Stromal cell of bone marrow (primary cell): ENCODE measurements around the gene DHRSX.
"Not testable (repeated sequence)": the region's sequence is repeated elsewhere in the genome, so short reads cannot be mapped to it uniquely, and the experiment has no call there.

Experiments used
- DNase-seq: peaks from one replicate; pipeline ENCODE4 v3.0.0-alpha.2; 2012; ENCODE audit warnings: low read depth

Gene DHRSX

DNA sequence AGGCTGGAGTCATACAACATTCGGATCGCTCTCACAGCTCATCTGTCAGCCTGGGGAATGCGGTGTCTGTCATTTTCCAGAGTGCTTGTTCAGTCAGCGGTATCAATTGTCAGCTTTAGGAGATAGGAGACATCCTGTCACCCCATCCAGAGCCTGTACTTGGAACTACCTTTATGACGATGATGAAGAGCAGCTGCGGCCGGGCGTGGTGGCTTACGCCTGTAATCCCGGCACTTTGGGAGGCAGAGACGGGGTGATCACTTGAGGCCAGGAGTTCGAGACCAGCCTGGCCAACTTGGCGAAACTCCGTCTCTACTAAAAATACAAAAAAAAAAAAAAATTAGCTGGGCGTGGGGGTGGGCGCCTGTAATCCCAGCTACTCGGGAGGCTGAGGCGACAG lies 289.1 kb downstream of the DHRSX start:
- not testable (repeated sequence) for DNase-seq

DNA sequence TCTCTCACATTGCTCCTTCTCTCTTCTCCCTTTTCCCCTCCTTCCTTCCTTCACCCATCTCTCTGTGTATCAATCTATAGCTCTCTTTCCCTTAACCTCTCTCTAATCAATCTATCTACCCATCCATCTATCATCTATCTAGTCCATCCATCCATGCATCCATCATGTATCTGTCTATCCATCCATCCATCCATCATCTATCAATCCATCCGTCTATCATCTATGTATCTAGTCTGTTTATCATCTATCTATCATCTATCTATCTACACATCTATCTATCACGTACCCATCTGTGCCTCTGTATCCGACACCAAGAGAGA lies 307.5 kb downstream of the DHRSX start:
- no peak for DNase-seq

DNA sequence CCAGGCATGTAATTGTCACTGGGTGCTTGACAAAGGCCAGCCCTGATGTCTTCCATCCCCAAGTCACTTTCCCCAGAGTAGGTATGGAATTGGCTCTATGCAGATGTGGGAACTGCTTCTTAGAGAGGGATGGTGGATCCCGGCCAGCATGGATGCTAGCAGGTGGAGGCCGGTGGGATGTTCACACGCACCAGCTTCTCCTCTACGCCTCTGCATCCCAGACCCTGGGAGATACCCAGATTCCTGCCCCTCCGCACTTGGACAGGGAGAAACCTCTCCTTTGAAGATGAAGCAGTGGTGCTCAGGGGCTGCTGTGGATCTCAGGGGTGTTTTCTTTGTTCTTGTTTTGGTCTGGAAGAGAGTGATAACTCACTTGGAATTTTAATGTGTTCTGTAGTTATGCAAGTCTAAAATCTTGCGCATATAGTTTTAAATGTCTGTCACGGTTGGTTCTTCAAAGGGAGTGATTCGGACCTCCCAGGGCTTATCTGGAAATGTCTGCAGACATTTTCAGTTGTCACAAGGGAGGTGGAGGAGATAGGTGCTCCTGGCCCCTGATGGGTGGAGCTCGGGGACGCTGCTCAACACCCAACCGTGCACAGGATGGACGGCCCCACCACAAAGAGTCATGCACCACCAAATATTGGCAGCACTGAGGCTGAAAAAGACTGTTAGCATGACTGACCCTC lies 308.0 kb downstream of the DHRSX start:
- DNase-seq: no peak

DNA sequence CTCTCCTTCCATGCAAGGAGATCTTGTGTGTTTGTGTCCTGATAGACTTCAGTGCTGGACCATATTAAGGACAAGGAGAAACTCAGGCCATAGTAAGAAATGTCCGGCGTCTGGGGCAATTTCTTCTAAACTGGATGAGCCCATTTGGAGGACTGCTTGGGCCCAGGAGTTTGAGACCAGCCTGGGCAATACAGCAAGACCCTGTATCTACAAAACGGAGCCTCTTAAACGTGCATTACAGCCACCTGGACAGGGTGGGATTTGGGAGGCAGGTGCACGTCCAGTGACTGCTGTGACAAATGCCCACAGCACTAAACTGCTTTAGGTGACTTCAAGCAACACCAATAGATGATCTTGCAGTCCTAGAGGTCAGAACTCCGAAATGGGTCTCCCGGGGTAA lies 311.9 kb downstream of the DHRSX start:
- DNase-seq: no peak

DNA sequence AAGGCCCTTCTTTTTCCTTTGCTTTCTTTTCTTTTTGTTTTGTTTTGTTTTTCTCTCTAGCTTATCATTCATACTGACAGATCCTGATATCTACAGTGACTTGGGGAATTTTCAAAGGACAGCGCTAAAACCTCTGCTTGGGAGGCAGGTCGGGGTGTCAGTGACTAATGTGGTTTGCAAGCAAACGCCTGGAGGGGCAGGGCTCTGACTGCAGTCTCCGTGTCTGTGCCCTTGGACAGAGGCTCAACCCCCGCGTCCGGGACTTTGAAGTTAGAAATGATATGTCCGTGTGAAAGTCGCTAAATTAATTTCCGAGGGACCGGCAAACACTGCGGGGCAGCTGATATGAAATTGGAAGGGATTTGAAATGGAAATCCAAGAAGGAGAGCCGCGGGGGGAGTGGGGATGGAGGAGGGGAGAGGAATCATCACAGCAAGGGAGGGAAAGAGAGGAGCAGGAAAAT lies 312.4 kb downstream of the DHRSX start:
- no peak for DNase-seq

DNA sequence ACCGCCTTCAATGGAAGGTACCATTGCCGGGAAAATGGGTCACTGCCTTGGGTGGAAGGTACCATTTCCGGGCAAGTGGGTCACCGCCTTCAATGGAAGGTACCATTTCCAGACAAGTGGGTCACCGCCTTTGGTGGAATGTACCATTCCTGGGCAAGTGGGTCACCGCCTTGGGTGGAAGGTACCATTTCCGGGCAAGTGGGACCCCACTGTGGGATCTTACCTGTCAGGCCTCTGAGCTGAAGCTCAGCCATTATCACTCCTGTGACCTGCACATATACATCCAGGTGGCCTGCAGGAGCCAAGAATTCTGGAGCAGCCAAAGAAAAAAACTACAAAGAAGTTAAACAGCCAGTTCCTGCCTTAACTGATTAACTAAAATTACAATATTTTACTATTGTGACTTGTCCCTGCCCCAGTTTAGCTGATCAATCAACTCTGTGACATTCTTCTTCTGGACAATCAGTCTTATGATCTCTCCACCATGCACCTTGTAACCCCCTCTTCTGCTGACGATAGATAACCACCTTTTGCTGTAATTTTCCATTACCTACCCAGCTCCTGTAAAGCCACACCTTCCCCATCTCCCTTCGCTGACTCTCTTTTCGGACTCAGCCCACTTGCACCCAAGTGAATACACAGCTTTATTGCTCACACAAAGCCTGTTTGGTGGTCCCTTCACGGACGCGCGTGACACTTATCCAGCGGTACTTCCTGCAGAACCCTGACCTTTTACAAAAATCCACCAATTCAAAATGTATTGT lies 313.2 kb downstream of the DHRSX start:
- DNase-seq: no peak

DNA sequence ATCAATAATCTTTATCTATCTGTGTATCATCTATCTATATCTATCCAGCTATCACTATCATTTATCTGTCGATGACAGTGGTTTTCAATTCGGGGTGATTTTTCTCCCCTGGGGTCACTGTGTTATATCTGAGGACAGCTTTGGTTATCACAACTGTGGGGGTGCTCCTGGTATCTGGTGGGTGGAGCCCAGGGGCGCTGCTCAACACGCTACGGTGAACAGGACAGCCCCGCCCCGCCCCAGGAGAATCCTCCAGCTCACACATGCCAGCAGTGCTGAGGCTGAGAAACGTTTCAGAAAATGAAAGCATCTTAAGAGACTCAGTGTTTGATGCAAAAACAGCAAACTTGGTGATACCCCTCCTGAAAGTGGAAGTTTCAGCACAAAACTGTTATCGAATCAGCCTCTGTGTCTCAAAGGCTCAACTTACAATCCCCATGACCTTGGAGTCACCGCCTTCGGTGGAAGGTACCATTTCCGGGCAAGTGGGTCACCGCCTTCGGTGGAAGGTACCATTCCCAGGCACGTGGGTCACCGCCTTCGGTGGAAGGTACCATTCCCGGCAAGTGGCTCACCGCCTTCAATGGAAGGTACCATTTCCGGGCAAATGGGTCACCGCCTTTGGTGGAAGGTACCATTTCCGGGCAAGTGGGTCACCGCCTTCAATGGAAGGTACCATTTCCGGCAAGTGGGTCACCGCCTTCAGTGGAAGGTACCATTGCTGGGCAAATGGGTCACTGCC lies 315.3 kb downstream of the DHRSX start:
- DNase-seq: no peak

DNA sequence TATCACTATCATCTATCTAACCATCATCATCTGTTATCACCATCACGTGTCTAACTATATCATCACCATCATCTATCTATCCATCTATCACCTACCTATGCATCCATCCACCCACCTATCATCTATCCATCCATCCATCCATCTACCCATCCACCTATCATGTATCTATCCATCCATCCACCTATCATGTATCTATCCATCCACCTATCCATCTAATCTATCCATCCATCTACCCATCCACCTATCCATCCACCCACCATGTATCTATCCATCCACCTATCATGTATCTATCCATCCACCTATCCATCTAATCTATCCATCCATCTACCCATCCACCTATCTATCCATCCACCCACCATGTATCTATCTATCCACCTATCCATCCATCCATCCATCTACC lies 316.7 kb downstream of the DHRSX start:
- no peak for DNase-seq

DNA sequence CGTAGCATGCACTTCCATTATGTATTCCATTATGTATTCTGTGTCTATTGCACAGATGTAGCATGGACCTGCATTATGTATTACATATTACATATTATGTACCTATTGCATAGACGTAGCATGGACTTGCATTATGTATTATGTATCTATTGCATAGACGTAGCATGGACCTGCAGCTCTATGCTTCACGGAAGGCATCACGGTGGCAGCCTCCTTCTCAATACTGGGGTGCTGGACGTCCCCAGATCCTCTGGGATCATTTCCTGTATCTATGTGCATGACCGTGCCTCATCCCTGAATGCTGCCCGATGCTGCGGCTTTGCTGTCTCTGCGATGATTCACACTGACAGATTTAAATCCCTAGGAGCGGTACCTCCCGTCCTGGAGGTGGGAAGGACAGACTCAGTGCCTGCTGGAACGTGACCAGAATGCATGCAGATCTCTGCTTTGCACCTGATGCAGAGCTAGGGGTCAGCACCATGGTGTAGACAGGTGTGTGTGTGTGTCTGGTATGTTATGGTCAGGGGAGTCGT lies 317.5 kb downstream of the DHRSX start:
- no peak for DNase-seq

DNA sequence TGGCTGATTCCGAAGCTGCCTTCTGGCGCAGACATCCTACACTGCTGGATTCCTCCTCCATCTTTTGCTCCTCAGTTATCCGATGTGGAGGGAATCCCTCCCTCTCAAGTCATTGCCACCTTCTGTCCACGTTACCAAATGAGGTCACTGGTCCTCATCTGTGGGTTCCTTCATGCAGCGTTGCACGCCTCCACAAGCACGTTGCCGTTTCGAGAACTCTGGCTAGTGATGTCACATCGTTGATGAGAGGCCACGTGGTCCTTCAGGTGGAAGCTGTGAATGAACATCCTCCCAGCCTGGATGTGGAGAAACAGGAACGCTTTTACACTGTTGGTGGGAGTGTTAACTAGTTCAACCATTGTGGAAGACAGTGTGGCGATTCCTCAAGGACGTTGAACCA lies 323.2 kb downstream of the DHRSX start:
- DNase-seq: no peak

DNA sequence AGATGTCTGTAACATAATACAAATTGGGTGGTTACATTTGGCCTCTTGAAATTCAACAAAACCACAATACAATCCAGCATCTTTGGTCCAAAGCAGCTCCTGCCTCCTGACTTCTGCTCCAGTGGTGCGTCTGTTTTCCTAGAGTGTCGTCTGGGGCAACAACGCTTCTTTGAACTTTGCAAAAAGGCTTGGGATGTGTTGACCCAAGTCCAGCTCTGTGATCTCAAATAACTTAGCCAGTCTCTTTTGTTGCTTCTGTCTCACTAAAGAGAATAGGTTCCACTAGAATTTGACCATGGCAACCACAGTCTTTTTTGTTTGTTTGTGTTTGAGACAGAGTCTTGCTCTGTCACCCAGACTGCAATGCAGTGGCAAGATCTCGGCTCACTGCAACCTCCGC lies 324.0 kb downstream of the DHRSX start:
- DNase-seq: no peak

DNA sequence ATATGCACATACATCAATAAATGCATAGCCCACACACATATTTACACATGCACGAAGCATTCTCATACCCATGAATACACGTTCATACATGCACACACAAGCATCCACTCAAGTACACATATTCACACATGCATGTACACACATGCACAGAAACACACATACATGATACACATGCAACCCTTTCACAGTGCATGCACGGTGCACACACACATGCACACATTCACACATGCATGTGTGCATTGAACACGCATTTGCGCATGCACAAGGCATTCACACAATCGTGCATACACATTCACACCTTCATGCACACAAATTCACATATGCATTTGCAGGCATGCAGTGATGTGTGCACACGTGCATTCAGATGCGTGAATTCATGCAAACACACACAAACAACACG lies 324.5 kb downstream of the DHRSX start:
- no peak for DNase-seq

DNA sequence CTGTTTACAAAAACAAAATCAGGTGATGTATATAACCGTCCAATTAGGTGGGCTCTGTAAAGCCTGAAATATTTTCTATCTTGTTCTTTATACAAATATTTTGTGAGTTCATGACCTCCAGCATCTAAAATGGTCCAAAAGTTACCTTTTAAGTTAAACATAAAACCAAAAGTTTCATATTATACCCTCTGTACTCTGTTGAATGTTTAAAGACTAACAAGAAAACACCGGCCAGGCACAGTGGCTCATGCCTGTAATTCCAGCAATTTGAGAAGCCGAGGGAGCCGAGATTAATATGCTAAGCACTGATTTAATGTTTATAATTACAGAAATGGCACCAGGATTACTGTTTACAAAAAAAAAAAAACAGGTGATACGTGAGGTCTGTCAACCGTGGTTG lies 328.4 kb downstream of the DHRSX start:
- DNase-seq: no peak
